GM18526 (cell line): ENCODE measurements around the gene F10.

ENCODE experiments used
- POLR2A ChIP-seq: IDR thresholded peaks from 3 replicates; pipeline ENCODE4 v1.6.1; 2011; ENCODE audit not compliant: insufficient read length; ENCODE audit errors: extremely low read depth

F10 gene

GRCh38 chr13:113129921-113130750, 7.5 kb downstream of the F10 start:
- TF ChIP-seq POLR2A = no peak

GRCh38 chr13:113135281-113135760, 12.7 kb downstream of the F10 start:
- no peak for TF ChIP-seq POLR2A

DNA sequence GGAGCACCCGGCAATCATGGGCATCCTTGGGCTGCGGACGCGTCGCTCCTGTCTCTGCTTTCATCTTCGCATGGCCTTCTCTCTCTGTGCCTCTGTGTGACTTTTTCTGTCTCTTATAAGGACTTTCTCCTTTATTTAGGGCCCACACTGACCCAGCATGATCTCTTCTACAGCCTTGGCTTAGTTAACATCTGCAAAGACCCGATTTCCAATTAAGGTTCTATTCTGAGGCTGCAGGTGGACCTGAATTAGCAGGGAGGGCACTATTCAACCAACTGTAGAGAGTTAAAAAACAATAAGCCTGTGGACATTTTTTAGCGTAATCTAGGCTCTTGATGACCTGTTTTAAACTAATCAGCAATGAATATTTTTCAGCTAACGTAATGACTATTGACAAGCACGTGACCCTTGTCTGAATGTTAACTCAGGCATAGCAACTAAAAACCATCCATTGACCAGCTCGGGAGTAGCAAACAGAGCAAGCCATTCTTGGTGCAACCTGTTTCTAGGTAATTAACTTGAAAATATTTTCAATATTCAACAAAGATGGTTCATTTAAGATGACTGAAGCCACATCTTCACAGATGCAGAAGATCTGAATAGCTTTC, 15.2 kb downstream of the F10 start:
- TF ChIP-seq POLR2A = no peak

- TF ChIP-seq POLR2A = no peak
Measured at GRCh38 chr13:113138792-113139551, 16.4 kb downstream of the F10 start.

GRCh38 chr13:113139577-113139976, 17.0 kb downstream of the F10 start:
- no peak for TF ChIP-seq POLR2A

DNA sequence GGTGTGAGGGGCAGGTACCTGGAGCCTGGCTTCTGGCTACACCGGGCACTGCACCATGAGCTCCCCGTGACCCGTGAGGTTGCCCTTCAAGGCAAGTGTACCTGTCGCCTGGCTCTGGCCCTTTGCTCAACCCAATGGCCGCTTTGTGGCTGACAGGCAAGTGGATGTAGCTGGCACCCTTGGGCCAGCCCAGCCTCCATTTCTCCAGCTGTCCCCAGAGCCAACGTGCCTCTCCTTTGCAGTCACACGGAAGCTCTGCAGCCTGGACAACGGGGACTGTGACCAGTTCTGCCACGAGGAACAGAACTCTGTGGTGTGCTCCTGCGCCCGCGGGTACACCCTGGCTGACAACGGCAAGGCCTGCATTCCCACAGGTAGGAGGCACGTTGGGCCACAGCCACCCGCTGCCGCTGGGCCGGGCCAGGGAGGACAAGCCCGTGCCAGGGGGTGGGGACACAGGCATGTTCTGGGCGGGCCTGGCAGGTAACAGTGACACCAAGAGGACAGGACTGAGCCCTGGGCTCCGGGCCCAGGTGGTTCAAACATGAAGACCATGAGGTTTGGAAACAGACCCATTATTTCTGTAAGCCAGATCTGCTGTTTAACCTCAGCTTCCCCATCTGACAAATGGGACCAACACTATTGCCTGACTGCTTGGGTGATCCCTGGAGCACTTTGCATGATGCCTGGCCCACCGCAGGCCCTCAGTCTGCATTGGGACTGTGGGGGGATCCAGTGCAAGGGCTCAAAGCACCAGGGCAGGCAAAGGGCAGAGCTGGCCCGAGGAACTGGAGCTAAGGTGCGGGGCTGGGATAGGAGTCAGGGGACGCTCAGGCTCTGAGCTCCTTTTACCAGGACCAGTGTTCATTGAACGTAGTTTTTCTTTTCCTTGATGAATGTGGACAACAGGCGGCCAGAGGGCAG, 18.3 kb downstream of the F10 start:
- TF ChIP-seq POLR2A = no peak

- no peak for TF ChIP-seq POLR2A
Measured at GRCh38 chr13:113141601-113141970, 19.0 kb downstream of the F10 start.

- no peak for TF ChIP-seq POLR2A
Measured at GRCh38 chr13:113142876-113143275, 20.3 kb downstream of the F10 start.

- TF ChIP-seq POLR2A = no peak
Measured at GRCh38 chr13:113143466-113144254, 21.1 kb downstream of the F10 start.

- TF ChIP-seq POLR2A = no peak
Measured at GRCh38 chr13:113144255-113144629, 21.6 kb downstream of the F10 start.

DNA sequence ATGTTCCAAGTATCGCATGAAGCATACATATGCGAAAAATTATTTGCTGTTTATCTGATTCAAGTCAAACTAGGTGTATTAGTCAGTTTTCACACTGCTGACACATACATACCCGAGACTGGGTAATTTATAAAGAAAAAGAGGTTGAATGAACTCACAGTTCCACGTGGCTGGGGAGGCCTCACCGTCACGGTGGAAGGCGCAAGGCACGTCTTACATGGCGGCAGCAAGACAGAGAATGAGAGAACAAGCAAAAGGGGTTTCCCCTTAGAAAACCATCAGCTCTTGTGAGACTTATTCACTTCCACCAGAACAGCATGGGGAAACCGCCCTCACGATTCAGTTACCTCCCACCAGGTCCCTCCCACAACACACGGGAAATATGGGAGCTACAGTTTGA, 22.9 kb downstream of the F10 start:
- no peak for TF ChIP-seq POLR2A

DNA sequence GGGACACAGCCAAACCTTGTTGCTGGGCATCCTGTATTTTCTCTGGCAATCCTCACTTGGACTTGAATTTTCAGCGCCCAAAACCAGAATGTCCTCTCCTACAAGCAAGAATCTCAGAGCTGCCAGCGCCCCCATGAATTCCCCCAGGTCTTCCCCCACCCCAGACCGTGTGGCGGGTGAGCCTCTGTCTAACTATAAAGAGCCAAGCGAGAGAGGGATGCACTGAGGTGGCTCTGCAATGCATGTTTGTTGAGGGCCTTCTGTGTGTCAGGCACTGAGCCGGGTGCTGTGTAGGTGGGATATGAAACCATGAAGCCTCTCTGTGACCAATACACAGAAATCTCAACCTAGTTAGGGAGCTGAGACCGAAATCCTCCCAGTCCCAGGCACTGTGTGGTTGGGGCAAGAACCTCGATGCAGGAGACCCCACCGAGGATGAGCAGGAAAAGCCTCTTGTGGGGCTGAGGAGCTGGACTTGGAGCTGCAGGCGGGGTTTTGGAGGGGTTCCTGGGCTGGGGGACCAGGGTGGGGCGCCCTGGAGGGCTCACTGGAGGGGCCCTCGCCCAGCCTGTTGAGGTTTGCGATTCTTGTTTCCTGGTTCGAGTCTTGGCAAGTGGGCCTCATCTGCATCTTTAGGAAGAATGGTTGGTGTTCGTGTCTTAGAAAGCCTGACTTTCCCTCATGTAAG, 23.5 kb downstream of the F10 start:
- TF ChIP-seq POLR2A = no peak

DNA sequence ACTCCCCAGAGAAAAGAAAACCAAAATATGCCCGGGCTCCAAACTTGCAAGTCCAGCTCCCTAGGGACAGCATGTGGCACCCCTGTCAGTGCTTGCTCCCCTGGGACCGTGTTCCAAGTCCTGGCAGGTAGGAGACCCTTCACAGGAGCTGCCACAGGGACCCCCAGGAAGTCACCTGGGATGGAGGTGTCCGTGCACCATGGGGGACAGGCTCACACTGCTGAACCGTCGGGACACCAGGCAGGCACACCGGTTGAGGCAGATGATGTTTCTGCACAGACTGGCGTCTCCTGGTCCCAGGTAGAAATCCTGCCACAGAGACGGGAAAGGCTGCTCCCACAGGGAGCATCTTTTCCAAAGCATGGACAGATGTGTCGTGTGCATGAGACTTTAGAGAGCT, 24.2 kb downstream of the F10 start:
- TF ChIP-seq POLR2A = no peak

- TF ChIP-seq POLR2A = no peak
Measured at GRCh38 chr13:113147206-113147605, 24.6 kb downstream of the F10 start.

- TF ChIP-seq POLR2A = no peak
Measured at GRCh38 chr13:113148407-113148806, 25.8 kb downstream of the F10 start.
